GM10266 (cell line): ENCODE results near the gene IQCM.
"Not testable (repeated sequence)": the region's sequence is repeated elsewhere in the genome, so short reads cannot be mapped to it uniquely, and the experiment has no call there.

Experiments used
- DNase-seq: peaks from one replicate; pipeline ENCODE4 v3.0.0; 2012; ENCODE audit errors: extremely low spot score
- CTCF ChIP-seq: IDR thresholded peaks from 2 replicates; pipeline ENCODE4 v1.5.1; 2012; ENCODE audit warnings: mild to moderate bottlenecking, low read depth; ENCODE audit not compliant: control insufficient read depth, insufficient read depth; ENCODE audit errors: missing control alignments

The IQCM gene

DNA sequence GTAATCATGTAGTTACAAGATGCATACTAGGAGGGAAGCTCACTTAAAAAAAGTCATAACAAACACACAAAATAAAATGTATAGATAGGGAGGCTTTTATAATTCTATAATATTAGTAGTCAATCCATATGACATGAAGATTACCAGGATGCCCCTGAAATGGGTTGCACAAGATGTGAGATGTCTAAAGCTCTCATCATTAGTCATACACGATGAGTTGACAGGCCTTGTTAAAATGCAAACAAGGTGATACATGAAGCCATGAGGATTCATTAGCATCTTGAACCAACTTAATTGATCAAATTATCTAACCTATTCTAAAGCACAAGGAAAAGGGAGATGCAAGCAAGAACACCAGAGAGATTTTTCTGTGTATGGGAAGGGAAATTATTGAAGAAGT is 470.2 kb downstream of the IQCM start:
- DNase-seq = no peak
- TF ChIP-seq CTCF = no peak

GRCh38 chr4:149344436-149344835 is 471.2 kb downstream of the IQCM start:
- no peak for TF ChIP-seq CTCF
- no peak for DNase-seq

- no peak for TF ChIP-seq CTCF
- DNase-seq = no peak
Observed at GRCh38 chr4:149343614-149344013, 472.0 kb downstream of the IQCM start.

DNA sequence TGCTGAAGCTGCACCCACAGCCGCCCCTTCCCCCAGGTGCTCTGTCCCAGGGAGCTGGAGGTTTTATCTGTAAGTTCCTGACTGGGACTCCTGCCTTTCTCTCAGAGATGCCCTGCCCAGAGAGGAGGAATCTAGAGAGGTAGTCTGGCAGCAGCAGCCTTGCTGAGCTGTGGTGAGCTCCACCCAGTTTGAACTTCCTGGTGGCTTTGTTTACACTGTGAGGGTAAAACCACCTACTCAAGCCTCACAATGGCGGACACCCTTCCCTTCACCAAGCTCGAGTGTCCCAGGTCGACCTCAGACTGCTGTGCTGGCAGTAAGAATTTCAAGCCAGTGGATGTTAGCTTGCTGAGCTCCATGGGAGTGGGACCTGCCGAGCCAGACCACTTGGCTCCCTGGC is 474.5 kb downstream of the IQCM start:
- DNase-seq = not testable (repeated sequence)

DNA sequence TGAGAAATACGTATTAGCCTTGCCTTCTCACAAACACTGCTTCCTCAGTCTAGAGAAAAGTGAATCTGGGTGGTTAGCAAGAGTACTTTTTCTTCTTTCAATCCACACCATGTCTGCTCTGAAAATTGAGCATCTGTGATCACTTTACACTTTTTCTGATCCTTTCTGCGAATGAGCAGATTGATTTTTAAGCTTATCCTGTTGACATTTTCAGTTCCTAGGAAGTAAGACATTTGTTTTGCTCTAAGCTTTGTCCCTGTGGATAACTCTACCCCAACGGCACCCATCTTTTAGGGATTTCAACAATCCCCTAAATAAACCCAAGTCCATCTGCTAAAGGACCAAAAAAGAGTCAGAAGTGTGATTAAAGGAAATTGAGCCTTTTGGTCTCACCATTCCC is 487.5 kb downstream of the IQCM start:
- no peak for DNase-seq
- no peak for TF ChIP-seq CTCF

DNA sequence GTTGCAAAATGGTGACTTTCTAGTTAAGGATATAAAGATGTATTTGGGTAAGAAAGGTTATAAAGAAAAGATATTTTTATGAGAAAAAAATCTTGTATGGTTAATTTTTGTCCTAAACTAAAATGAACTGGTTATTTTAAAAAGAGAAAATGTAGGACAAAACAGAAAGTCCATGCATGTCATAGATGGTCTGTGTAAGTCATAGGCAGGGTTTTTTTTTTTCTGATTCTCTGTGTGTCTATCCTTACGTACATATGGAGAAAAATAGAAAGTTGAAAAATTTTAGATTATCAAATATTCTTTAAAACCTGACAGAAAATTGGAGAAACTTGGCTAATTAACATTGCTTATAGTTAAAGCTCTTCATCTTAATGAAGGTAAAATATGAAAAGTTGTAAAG is 493.4 kb downstream of the IQCM start:
- TF ChIP-seq CTCF = no peak
- DNase-seq = no peak

DNA sequence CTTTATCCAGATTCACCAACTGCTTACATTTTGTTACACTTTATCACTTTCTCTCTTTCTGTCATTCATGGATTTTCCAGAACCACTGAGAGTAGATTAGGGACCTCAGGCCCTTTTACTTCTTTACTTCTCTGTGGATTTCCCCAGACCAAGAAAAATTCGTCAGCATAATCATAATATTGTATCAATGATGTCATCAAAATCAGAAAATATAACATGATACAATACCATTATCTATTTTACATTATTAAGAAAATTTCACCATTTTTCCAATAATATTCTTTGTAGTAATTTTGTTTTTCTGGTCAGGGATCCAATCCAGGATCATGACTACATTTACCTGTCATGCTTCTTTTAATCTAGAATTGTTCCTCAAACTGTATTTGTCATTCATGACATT is 494.2 kb downstream of the IQCM start:
- no peak for TF ChIP-seq CTCF
- DNase-seq = no peak

DNA sequence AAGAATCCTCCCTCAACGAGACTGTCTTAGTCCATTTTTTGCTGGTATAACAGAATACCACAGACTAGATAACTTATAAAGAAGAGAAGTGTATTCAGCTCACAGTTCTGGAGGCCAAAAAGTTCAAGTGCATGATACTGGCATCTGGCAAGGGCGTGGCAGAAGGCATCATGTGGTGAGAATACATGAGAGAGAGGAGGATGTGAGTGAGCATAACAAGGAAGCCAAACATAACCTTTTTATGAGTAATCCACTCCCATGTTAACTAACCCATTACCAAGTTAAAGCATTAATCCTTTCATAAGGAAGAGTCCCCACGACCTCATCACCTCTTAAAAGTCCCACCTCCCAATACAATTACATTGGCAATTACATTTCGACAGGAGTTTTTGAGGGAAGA is 504.6 kb downstream of the IQCM start:
- TF ChIP-seq CTCF = no peak
- no peak for DNase-seq
